Right lobe of liver (tissue), 6 donors: ENCODE measurements around the gene THSD7A. TPM values are rescaled to one million over a fixed set of nuclear protein-coding genes. Genes with fewer than 3 reads are reported as not detected.

Experiments used
- ATAC-seq, 4 donors: fragments of 200-7000 bp; cut with Tn5 transposase; one replicate each; pipeline ENCODE4 v1.9.1; 2020; ENCODE audit warnings: mild to moderate bottlenecking in 4 of 4, moderate library complexity in 4 of 4
- DNase-seq, 3 donors: peaks; one replicate each; pipeline ENCODE4 v3.0.0-alpha.2; 2020
- H3K27ac ChIP-seq, 3 donors: fragments of 200-600 bp; one replicate each; pipeline ENCODE4 v1.8.0; 2022
- H3K27me3 ChIP-seq, 2 donors: fragments of 200-600 bp; one replicate each; pipeline ENCODE4 v1.8.0; 2022
- H3K36me3 ChIP-seq, 4 donors: fragments of 200-600 bp; sonication (generic) in 1 of 4; one replicate each; pipeline versions ENCODE4 v1.5.1 to v1.8.0; 2017 to 2022; ENCODE audit warnings: control low read depth in 1 of 4
- H3K4me1 ChIP-seq, 4 donors: fragments of 200-600 bp; sonication (generic) in 1 of 4; one replicate each; pipeline versions ENCODE4 v1.5.1 to v1.8.0; 2017 to 2022; ENCODE audit warnings: control low read depth in 1 of 4
- H3K4me3 ChIP-seq, 3 donors: fragments of 200-600 bp; one replicate each; pipeline ENCODE4 v1.8.0; 2022
- H3K9me3 ChIP-seq, 4 donors: fragments of 200-600 bp; sonication (generic) in 1 of 4; one replicate each; pipeline versions ENCODE4 v1.5.1 to v1.8.0; 2017 to 2022; ENCODE audit warnings: control low read depth in 1 of 4
- CTCF ChIP-seq, 4 donors: fragments of 200-600 bp in 3 of 4; fragments of 450-650 bp in 1 of 4; IDR thresholded peaks; one replicate each; pipeline versions ENCODE4 v1.5.1 to v1.8.0; 2016 to 2022; ENCODE audit warnings: antibody characterized with exemption in 4 of 4, mild to moderate bottlenecking in 2 of 4
- POLR2A ChIP-seq: fragments of 450-650 bp; IDR thresholded peaks from one replicate; pipeline ENCODE4 v1.6.1; 2017; ENCODE audit warnings: antibody characterized with exemption, mild to moderate bottlenecking
- WGBS: methylation state at CpG from one replicate; pipeline ENCODE4 v1.1.6; 2018; ENCODE audit warnings: low coverage, low lambda C conversion rate; ENCODE audit not compliant: insufficient coverage; ENCODE audit errors: missing lambda C conversion rate; 5-methylcytosine and 5-hydroxymethylcytosine counted together
- intact Hi-C, 2 donors: fragments of 100-400 bp; cut with DNase I; formaldehyde crosslinking; loops; one replicate each; pipeline versions ENCODE4 v1.11.2 to v1.14.1; 2022
- total RNA-seq, 6 experiments: library from RNA; depleted of rRNA in 2 of 6; stranded (reverse); fragments of >200 nt in 2 of 6; fragmentation: NEBNext Ultra II Directional in 3 of 6; extraction: Animal tissue kit (Norgen Biotek cat#: 25700) in 3 of 6; gene quantifications; one replicate each; pipeline versions ENCODE4 v1.1.0 to v1.2.4, GENCODE V29; 2016 to 2023
- donor health status: DM: no; HTN: yes; CAD: no.
- donor health status: DM: no; HTN: no; CAD: no.
- donor health status: DM: no; HTN: no; CAD: no.
- donor health status: DM: no; HTN: yes; CAD: no.
- donor health status: DM: no; HTN: yes; CAD: no.

The THSD7A gene
- total RNA-seq, 6 experiments from 2014 or later, result 1.1 to 2.5 (median 1.4) TPM

- Histone ChIP-seq H3K9me3 (no peaks in the 10 kb centered on the region), H3K4me1 (no peaks in the 10 kb centered on the region), H3K27ac (no peak overlapping the region), H3K4me3 (no peak overlapping the region), H3K36me3 (no peaks in the 10 kb centered on the region), H3K27me3 (no peaks in the 10 kb centered on the region)
- DNase-seq (no peak), ATAC-seq (no peak)
- TF ChIP-seq POLR2A, result no peak
- intact Hi-C loops, result no loop called here
Observed at GRCh38 chr7:11811709-11812108, 20.3 kb downstream of the THSD7A start.

- no peaks in the 10 kb centered on the region for H3K36me3 ChIP-seq
- no peak for ATAC-seq
- no peak overlapping the region for H3K27ac ChIP-seq
- no peaks in the 10 kb centered on the region for H3K9me3 ChIP-seq
- intact Hi-C loops, result no loop called here
- H3K4me3 ChIP-seq, result no peak overlapping the region
- H3K27me3 ChIP-seq, result no peaks in the 10 kb centered on the region
- DNase-seq, result no peak
- TF ChIP-seq POLR2A (no peak), CTCF (IDR thresholded peaks at IDR 0.05) (no peak)
- 0% methylated on average over 1 of the region's 4 CpGs for WGBS
- H3K4me1 ChIP-seq, result no peaks in the 10 kb centered on the region
Observed at GRCh38 chr7:11810043-11810625, 21.9 kb downstream of the THSD7A start.

DNA sequence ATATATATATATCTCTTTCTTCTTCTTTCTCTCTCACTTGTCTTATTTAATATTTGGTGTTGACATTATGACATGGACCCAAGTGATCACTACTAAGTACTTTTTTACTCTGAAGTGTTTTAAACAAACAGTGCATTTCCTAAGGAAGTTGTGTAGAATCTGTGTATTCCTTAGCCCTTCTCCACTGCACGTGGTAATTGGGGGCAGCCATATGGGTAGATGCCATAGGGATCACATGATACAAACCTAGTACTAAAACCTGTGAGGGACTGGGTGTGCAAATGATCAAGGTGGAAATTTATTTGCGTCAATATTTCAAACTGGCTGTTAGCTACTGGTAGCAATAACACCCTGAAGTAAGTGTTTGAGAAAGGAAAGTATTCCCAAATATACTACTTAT lies 25.0 kb downstream of the THSD7A start:
- DNase-seq (no peak), ATAC-seq (no peak)
- no peaks in the 10 kb centered on the region for H3K4me1 ChIP-seq
- WGBS, result 68% methylated on average over 2 of the region's 2 CpGs
- no peaks in the 10 kb centered on the region for H3K36me3 ChIP-seq
- TF ChIP-seq POLR2A (no peak), CTCF (IDR thresholded peaks at IDR 0.05) (no peak)
- no peaks in the 10 kb centered on the region for H3K27me3 ChIP-seq
- H3K4me3 ChIP-seq, result no peak overlapping the region
- H3K9me3 ChIP-seq, result no peaks in the 10 kb centered on the region
- no peak overlapping the region for H3K27ac ChIP-seq
- intact Hi-C loops, result no loop called here

GRCh38 chr7:11804621-11805020 lies 27.4 kb downstream of the THSD7A start:
- Histone ChIP-seq H3K9me3 (no peaks in the 10 kb centered on the region), H3K36me3 (no peaks in the 10 kb centered on the region), H3K4me1 (no peaks in the 10 kb centered on the region), H3K27ac (no peak overlapping the region), H3K4me3 (no peak overlapping the region), H3K27me3 (no peaks in the 10 kb centered on the region)
- intact Hi-C loops, result no loop called here
- DNase-seq (no peak), ATAC-seq (no peak)
- TF ChIP-seq CTCF (IDR thresholded peaks at IDR 0.05) (no peak), POLR2A (no peak)
- 89% methylated on average over 4 of the region's 4 CpGs for WGBS

DNA sequence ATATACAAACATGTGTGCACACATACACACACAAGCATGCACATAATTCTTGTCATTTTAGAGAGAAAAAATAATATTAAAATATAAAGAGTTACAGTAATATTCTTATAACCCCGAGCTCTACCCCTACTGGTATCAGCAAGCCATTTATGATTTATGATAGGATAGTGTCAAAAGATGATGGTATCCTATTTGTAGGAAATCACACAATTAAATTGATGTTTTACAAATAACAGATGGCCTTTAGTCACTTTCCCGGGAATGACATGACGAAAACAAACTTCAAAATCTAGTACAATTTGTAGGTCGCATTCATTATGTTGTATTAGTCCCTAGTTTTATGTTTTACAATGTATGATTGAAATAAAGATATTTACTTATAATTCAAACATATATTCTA lies 36.8 kb downstream of the THSD7A start:
- no peak for TF ChIP-seq CTCF (IDR thresholded peaks at IDR 0.05)
- Histone ChIP-seq H3K36me3 (no peaks in the 10 kb centered on the region), H3K27ac (no peak overlapping the region), H3K4me3 (no peak overlapping the region), H3K9me3 (no peaks in the 10 kb centered on the region), H3K4me1 (no peaks in the 10 kb centered on the region), H3K27me3 (no peaks in the 10 kb centered on the region)
- 79% methylated on average over 4 of the region's 4 CpGs for WGBS
- DNase-seq (no peak), ATAC-seq (no peak)
- intact Hi-C loops, result no loop called here
